GM19452 (cell line): Measurements from ENCODE around the gene TRMO.

ENCODE experiments used
- ATAC-seq: cut with Tn5 transposase; IDR thresholded peaks from one replicate; pipeline ENCODE4 v1.9.1; 2021; ENCODE audit not compliant: unreplicated experiment

Gene TRMO

DNA sequence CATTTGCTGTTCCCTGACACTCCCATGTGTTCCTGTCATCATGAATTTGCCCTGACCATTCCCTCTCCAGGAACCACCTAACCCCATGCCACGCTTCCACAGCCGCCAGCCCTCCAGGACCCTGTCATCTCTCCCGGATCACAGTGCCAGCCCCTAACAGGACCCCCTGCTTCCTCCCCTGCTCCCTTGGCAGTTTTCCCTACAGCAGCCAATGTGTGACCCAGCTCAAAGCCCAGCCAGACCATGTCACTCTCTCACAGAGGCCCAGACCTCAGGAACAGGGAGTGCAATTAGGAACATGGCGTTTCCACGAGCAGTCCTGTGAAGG, 61.2 kb downstream of the TRMO start:
- no peak for ATAC-seq

- no peak for ATAC-seq
Observed at GRCh38 chr9:97860451-97861147, 61.7 kb downstream of the TRMO start.

GRCh38 chr9:97859346-97859745, 63.0 kb downstream of the TRMO start:
- ATAC-seq, result no peak

GRCh38 chr9:97858826-97859225, 63.5 kb downstream of the TRMO start:
- no peak for ATAC-seq

GRCh38 chr9:97858393-97858713, 63.9 kb downstream of the TRMO start:
- ATAC-seq, result no peak

DNA sequence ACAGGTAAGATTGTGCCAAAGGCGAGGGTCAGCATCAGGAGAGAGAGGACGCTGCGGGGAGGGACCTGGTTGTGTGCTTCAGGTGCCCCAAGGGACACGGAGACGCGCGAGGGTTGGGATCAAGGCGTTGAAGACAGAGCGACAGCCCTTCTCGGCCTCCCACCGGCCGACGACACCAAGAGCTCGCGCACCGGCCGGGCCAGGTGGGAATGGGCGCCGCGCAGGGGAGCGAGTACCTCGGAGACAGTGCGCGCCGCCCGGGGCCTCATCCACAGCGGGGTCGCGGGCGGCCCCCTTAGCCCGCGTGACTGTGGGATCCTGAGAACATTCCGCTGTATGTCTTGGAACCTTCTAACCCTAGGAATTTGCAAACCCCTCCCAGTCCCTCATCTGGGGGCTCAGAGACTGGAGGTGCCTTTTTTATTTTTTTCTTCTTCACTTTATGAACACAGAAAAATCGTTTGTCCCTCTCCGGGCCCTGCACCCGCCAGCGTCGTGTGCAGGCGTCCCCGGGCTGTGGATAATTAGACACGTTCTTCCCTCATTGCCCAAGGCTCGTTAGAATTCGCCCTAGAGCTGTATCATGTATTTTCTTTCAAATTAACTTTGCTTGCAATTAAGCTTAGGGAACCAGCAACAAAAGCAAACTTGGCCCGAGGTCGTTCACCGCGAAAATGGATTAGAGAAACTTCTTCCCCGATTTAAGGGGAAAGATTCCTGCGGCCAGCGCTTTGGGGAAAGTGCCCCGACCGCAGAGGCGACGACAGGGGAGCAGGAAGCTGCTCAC, 64.5 kb downstream of the TRMO start:
- no peak for ATAC-seq

DNA sequence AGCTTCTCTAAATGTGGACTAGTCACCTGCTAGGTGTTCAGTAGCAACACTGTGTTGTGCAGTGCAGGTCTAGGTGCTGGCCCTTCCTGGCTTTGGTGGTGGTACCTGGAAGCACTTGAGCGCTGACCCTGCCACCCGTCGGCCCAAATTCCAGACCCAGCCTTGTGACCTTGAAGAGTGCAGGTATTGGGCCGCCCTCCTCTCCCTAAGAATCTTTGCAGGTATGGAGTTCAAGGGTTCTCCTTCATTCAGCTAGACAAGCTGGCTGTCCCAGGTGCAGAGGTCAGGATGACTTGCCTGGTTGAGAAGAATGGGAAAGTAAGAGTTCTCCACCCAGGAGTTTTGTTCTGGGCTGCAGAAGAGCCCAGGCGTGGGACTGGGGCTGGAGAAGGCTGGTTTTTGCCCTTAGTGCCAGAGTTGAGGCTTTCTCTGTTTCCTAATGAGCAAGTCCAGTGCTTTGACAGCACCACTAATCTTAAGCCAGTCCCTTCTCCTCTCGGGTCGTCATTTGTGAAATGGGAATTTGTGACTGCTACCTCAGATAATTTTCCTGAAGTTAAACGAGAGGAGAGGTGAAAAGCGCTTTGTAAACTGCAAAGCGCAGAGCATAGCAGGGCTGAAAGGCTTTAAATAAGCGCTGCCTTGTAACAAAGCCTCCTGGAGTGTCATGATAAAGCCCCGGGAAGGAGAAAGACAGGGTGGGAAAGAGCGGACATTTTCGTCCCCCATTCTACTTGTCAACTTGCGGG, 65.3 kb downstream of the TRMO start:
- no peak for ATAC-seq

DNA sequence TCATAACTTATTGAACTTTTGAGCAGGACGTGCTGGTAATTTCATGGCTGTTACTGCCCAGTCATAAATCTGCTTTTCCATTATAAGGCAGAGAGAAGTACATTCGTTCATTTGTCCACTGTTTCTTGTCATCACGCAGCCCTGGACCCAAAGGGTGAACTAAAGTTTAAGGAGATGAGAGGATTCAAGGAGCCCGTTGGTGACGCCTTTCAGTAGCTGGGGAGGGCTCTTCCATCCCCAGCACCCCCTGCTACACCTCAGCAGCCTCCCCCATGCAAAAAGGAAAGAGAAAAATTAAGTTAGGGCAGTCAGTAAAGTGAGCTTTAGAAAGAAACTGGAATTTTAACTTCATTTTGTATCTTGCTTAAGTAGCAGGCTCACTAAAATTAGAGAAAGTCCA, 66.4 kb downstream of the TRMO start:
- no peak for ATAC-seq

- no peak for ATAC-seq
Observed at GRCh38 chr9:97855486-97855875, 66.8 kb downstream of the TRMO start.

DNA sequence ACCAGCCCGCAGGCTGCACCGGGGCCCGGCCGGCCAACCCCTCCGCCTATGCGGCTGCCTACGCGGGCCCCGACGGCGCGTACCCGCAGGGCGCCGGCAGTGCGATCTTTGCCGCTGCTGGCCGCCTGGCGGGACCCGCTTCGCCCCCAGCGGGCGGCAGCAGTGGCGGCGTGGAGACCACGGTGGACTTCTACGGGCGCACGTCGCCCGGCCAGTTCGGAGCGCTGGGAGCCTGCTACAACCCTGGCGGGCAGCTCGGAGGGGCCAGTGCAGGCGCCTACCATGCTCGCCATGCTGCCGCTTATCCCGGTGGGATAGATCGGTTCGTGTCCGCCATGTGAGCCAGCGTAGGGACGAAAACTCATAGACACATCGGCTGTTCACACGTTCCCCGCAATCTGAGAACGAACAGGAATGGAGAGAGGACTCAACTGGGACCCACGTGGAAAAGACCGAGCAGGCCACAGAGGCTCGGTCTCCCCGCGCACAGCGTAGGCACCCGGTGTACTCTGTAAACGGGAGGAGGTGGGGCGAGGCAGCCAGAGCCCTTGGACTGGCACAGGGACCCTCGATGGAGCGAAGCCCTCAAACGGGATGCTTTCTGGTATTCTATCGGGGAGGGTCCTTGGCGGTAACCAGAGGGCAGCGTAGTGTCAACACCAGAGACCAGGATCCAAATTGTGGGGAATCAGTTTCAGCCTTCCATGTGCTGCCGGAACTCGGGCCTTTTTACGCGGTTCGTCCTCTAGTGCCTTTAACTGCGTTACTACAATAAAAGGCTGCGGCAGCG, 67.4 kb downstream of the TRMO start:
- ATAC-seq, result no peak
